HEK293 (cell line): ENCODE measurements around the gene BCL6.

Experiments
- FEZF1 ChIP-seq: fragments of 450-650 bp; formaldehyde crosslinking; IDR thresholded peaks from 2 replicates; pipeline ENCODE4 v1.5.1; 2016; ENCODE audit warnings: missing biosample characterization, missing genetic modification characterization
- GLI2 ChIP-seq: fragments of 450-650 bp; formaldehyde crosslinking; IDR thresholded peaks from 2 replicates; pipeline ENCODE4; 2017; ENCODE audit warnings: missing biosample characterization, missing genetic modification characterization, low read depth, borderline replicate concordance
- GLIS1 ChIP-seq: fragments of 450-650 bp; formaldehyde crosslinking; IDR thresholded peaks from 2 replicates; pipeline ENCODE4 v1.5.1; 2016; ENCODE audit warnings: missing biosample characterization, missing genetic modification characterization
- HIC1 ChIP-seq: fragments of 450-650 bp; formaldehyde crosslinking; IDR thresholded peaks from 2 replicates; pipeline ENCODE4 v1.5.1; 2016; ENCODE audit warnings: missing biosample characterization, missing genetic modification characterization
- HOXC10 ChIP-seq: sonication (generic); formaldehyde crosslinking; IDR thresholded peaks from 2 replicates; pipeline ENCODE4 v1.8.1; 2023; ENCODE audit warnings: mild to moderate bottlenecking, missing genetic modification reagents
- IKZF3 ChIP-seq: fragments of 450-650 bp; IDR thresholded peaks from 2 replicates; pipeline ENCODE4 v1.5.0; 2018; ENCODE audit warnings: missing biosample characterization, mild to moderate bottlenecking, missing genetic modification characterization, moderate library complexity
- KLF8 ChIP-seq: fragments of 450-650 bp; formaldehyde crosslinking; IDR thresholded peaks from 2 replicates; pipeline ENCODE4 v1.5.1; 2016; ENCODE audit warnings: missing biosample characterization, missing genetic modification characterization
- KLF9 ChIP-seq: fragments of 450-650 bp; formaldehyde crosslinking; IDR thresholded peaks from 2 replicates; pipeline ENCODE4 v1.5.1; 2016; ENCODE audit warnings: missing biosample characterization, missing genetic modification characterization, low read depth
- MEIS1 ChIP-seq: sonication (generic); formaldehyde crosslinking; IDR thresholded peaks from 2 replicates; pipeline ENCODE4 v1.8.1; 2022; ENCODE audit warnings: missing genetic modification reagents, mild to moderate bottlenecking, borderline replicate concordance
- MZF1 ChIP-seq: fragments of 450-650 bp; formaldehyde crosslinking; IDR thresholded peaks from 2 replicates; pipeline ENCODE4 v1.5.1; 2017; ENCODE audit warnings: missing biosample characterization, missing genetic modification characterization, borderline replicate concordance
- PRDM1 ChIP-seq: fragments of 450-650 bp; formaldehyde crosslinking; IDR thresholded peaks from 2 replicates; pipeline ENCODE4; 2016; ENCODE audit warnings: missing biosample characterization, missing genetic modification characterization
- PRDM6 ChIP-seq: fragments of 450-650 bp; formaldehyde crosslinking; IDR thresholded peaks from 2 replicates; pipeline ENCODE4 v1.5.1; 2017; ENCODE audit warnings: missing biosample characterization, missing genetic modification characterization
- SP2 ChIP-seq: fragments of 450-650 bp; formaldehyde crosslinking; IDR thresholded peaks from 2 replicates; pipeline ENCODE4 v1.5.1; 2016; ENCODE audit warnings: missing biosample characterization, missing genetic modification characterization
- SP7 ChIP-seq: fragments of 450-650 bp; formaldehyde crosslinking; IDR thresholded peaks from 2 replicates; pipeline ENCODE4 v1.5.1; 2016; ENCODE audit warnings: missing biosample characterization, missing genetic modification characterization
- TRIM28 ChIP-seq: IDR thresholded peaks from 2 replicates; pipeline ENCODE4 v1.6.1; 2011; ENCODE audit warnings: low read length, control low read depth, borderline replicate concordance
- YY2 ChIP-seq: fragments of 450-650 bp; formaldehyde crosslinking; IDR thresholded peaks from 2 replicates; pipeline ENCODE4 v1.5.1; 2016; ENCODE audit warnings: missing biosample characterization, missing genetic modification characterization
- ZBTB7A ChIP-seq: fragments of 450-650 bp; formaldehyde crosslinking; IDR thresholded peaks from 2 replicates; pipeline ENCODE4 v1.5.1; 2016; ENCODE audit warnings: low read depth, missing biosample characterization, missing genetic modification characterization
- ZEB2 ChIP-seq: fragments of 450-650 bp; formaldehyde crosslinking; IDR thresholded peaks from 2 replicates; pipeline ENCODE4 v1.5.1; 2016; ENCODE audit warnings: missing biosample characterization, missing genetic modification characterization
- ZFHX2 ChIP-seq: fragments of 450-650 bp; formaldehyde crosslinking; conservative IDR thresholded peaks from 2 replicates; pipeline ENCODE4 v1.5.1; 2016; ENCODE audit warnings: missing biosample characterization, missing genetic modification characterization
- ZFP37 ChIP-seq: fragments of 450-650 bp; formaldehyde crosslinking; IDR thresholded peaks from 2 replicates; pipeline ENCODE4 v1.5.1; 2016; ENCODE audit warnings: missing biosample characterization, missing genetic modification characterization
- ZFP69B ChIP-seq: fragments of 450-650 bp; formaldehyde crosslinking; IDR thresholded peaks from 2 replicates; pipeline ENCODE4 v1.5.1; 2016; ENCODE audit warnings: missing biosample characterization, missing genetic modification characterization
- ZIC2 ChIP-seq: fragments of 450-650 bp; formaldehyde crosslinking; IDR thresholded peaks from 2 replicates; pipeline ENCODE4 v1.5.1; 2016; ENCODE audit warnings: missing biosample characterization, missing genetic modification characterization
- ZNF19 ChIP-seq: fragments of 450-650 bp; formaldehyde crosslinking; IDR thresholded peaks from 2 replicates; pipeline ENCODE4; 2016; ENCODE audit warnings: missing biosample characterization, missing genetic modification characterization, low read depth
- ZNF214 ChIP-seq: fragments of 450-650 bp; formaldehyde crosslinking; IDR thresholded peaks from 2 replicates; pipeline ENCODE4 v1.5.1; 2017; ENCODE audit warnings: missing biosample characterization, mild to moderate bottlenecking, missing genetic modification characterization, borderline replicate concordance
- ZNF23 ChIP-seq: fragments of 450-650 bp; formaldehyde crosslinking; IDR thresholded peaks from 2 replicates; pipeline ENCODE4 v1.5.1; 2016; ENCODE audit warnings: missing biosample characterization, missing genetic modification characterization, borderline replicate concordance
- ZNF335 ChIP-seq: fragments of 450-650 bp; formaldehyde crosslinking; conservative IDR thresholded peaks from 2 replicates; pipeline ENCODE4 v1.5.1; 2016; ENCODE audit warnings: missing biosample characterization, missing genetic modification characterization
- ZNF341 ChIP-seq: fragments of 450-650 bp; formaldehyde crosslinking; IDR thresholded peaks from 2 replicates; pipeline ENCODE4; 2016; ENCODE audit warnings: low read depth, missing biosample characterization, missing genetic modification characterization
- ZNF394 ChIP-seq: fragments of 450-650 bp; formaldehyde crosslinking; IDR thresholded peaks from 2 replicates; pipeline ENCODE4 v1.5.1; 2016; ENCODE audit warnings: missing biosample characterization, missing genetic modification characterization, mild to moderate bottlenecking, moderate library complexity, borderline replicate concordance
- ZNF530 ChIP-seq: fragments of 450-650 bp; formaldehyde crosslinking; IDR thresholded peaks from 2 replicates; pipeline ENCODE4 v1.5.1; 2016; ENCODE audit warnings: low read depth, missing biosample characterization, missing genetic modification characterization
- ZNF610 ChIP-seq: fragments of 450-650 bp; formaldehyde crosslinking; IDR thresholded peaks from 2 replicates; pipeline ENCODE4 v1.5.1; 2016; ENCODE audit warnings: missing biosample characterization, missing genetic modification characterization, borderline replicate concordance
- ZNF626 ChIP-seq: fragments of 450-650 bp; sonication (Bioruptor Pico); formaldehyde crosslinking; IDR thresholded peaks from 2 replicates; pipeline ENCODE4 v1.5.1; 2018; ENCODE audit warnings: missing biosample characterization, missing genetic modification characterization, inconsistent platforms
- ZNF639 ChIP-seq: fragments of 450-650 bp; formaldehyde crosslinking; IDR thresholded peaks from 2 replicates; pipeline ENCODE4 v1.5.1; 2016; ENCODE audit warnings: missing biosample characterization, missing genetic modification characterization
- ZNF677 ChIP-seq: fragments of 450-650 bp; IDR thresholded peaks from 2 replicates; pipeline ENCODE4 v1.5.0; 2018; ENCODE audit warnings: missing biosample characterization, mild to moderate bottlenecking, missing genetic modification characterization, moderate library complexity
- ZNF777 ChIP-seq: fragments of 450-650 bp; formaldehyde crosslinking; IDR thresholded peaks from 2 replicates; pipeline ENCODE4 v1.5.1; 2017; ENCODE audit warnings: missing biosample characterization, missing genetic modification characterization, borderline replicate concordance
- ZNF785 ChIP-seq: fragments of 450-650 bp; formaldehyde crosslinking; IDR thresholded peaks from 2 replicates; pipeline ENCODE4 v1.5.1; 2016; ENCODE audit warnings: missing biosample characterization, missing genetic modification characterization
- ZSCAN30 ChIP-seq: fragments of 450-650 bp; IDR thresholded peaks from 2 replicates; pipeline ENCODE4 v1.5.1; 2018; ENCODE audit warnings: missing biosample characterization, mild to moderate bottlenecking, missing genetic modification characterization, moderate library complexity

BCL6 gene

DNA sequence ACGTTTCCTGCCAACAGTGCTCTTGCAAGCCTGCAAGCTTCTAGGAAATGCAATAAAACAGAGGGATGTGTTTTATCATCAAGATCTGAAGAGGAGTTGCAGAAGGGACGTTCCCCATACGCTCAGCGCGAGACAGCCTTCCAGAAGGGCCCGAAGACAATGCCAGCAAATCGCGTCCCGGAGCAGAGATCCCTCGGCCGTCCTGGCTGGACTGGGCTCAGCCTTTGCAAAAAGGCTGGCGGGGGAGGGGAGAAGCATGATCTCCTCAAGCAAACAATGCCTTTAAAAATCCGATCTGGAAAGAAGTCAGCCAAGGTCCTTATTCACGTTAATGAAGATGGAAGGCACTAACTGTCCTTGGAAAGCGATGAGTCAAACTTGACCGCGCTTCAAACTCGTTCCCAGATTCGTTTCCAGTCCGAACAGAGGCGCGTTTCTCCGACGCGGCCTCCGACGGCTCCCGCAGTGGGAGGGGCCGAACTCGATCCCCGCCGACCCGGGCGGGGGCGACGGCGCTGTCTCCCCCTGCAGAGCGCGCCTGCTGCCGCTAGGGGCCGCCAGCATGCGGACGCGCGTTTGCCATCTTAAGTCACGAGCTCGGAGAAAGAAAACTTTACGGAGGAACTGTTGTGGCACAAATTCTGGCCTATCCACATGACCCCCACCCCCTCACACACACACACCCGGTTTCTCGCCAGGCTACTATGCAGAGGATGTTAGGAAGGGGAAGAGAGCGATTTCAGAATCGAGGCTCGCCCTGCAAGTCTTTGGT is 5.5 kb downstream of the BCL6 start (continued):
- TF ChIP-seq HIC1 (tag by site-specific recombination) (0 out of 2 replicates have a peak, but pooled peaks have one; percentile 22), ZNF677 (no peak), ZIC2 (tag by site-specific recombination) (peak; percentile 54; the same call in 1 of the 2 replicates), MZF1 (tag by site-specific recombination) (peak; percentile 14; the same call in 1 of the 2 replicates), ZNF214 (no peak), ZFHX2 (tag by site-specific recombination) (peak; percentile 76), TRIM28 (peak; percentile 59; the same call in 1 of the 2 replicates), MEIS1 (CRISPR knock-in tag) (no peak), ZNF19 (tag by site-specific recombination) (no peak), KLF9 (tag by site-specific recombination) (no peak), HOXC10 (CRISPR knock-in tag) (no peak), ZNF626 (tag by site-specific recombination) (no peak), ZNF394 (peak; percentile 32; the same call in 1 of the 2 replicates), SP2 (0 out of 2 replicates have a peak, but pooled peaks have one; percentile 10), ZFP37 (tag by site-specific recombination) (peak; percentile 32; the same call in 1 of the 2 replicates), ZSCAN30 (peak; percentile 84), ZEB2 (tag by site-specific recombination) (peak; percentile 69; the same call in 1 of the 2 replicates), ZNF341 (tag by site-specific recombination) (0 out of 2 replicates have a peak, but pooled peaks have one; percentile 10), ZNF530 (no peak), SP7 (peak; percentile 43; the same call in 1 of the 2 replicates), KLF8 (tag by site-specific recombination) (peak; percentile 43; the same call in 1 of the 2 replicates), ZNF785 (tag by site-specific recombination) (no peak), ZNF610 (tag by site-specific recombination) (peak; percentile 14; the same call in 1 of the 2 replicates), ZFP69B (peak; percentile 80), YY2 (tag by site-specific recombination) (0 out of 2 replicates have a peak, but pooled peaks have one; percentile 23), ZNF335 (tag by site-specific recombination) (peak; percentile 21; the same call in 1 of the 2 replicates), ZNF23 (tag by site-specific recombination) (no peak), ZNF639 (0 out of 2 replicates have a peak, but pooled peaks have one; percentile 15), ZNF777 (tag by site-specific recombination) (peak; percentile 78; the same call in 1 of the 2 replicates), ZBTB7A (tag by site-specific recombination) (peak; percentile 72), PRDM1 (tag by site-specific recombination) (no peak), PRDM6 (no peak), GLI2 (tag by site-specific recombination) (no peak), FEZF1 (tag by site-specific recombination) (no peak), IKZF3 (tag by site-specific recombination) (peak; percentile 58), GLIS1 (peak; percentile 58)
